ENCODE results near the gene TLK2.
"Not testable (repeated sequence)": the region's sequence is repeated elsewhere in the genome, so short reads cannot be mapped to it uniquely, and the experiment has no call there.

- not testable (repeated sequence) for TF ChIP-seq CTCF (conservative IDR thresholded peaks at IDR 0.05 in 1 of 2, IDR thresholded peaks at IDR 0.05 in 1 of 2; ENCODE audit: extremely low read depth in 1 of 2, insufficient read depth in 1 of 2, low read depth in 1 of 2, low read length in 2 of 2); EZH2 (IDR thresholded peaks at IDR 0.05; ENCODE audit: borderline replicate concordance, low read length)
Measured at GRCh38 chr17:62479639-62480258, 1.1 kb downstream of the TLK2 start.
